ENCODE results near the gene CKAP5.

The CKAP5 gene

GRCh38 chr11:46736146-46736545, 109.9 kb downstream of the CKAP5 start:
- no peak overlapping the region for H3K4me3 Mint-ChIP-seq
- H3K36me3 Mint-ChIP-seq (ENCODE audit: low read depth): no peaks in the 10 kb centered on the region
- H3K27ac Mint-ChIP-seq: no peak overlapping the region
- H3K9me3 Mint-ChIP-seq: no peaks in the 10 kb centered on the region
- H3K4me1 Mint-ChIP-seq (ENCODE audit: low read depth): no peaks in the 10 kb centered on the region
- no peaks in the 10 kb centered on the region for H3K27me3 Mint-ChIP-seq (ENCODE audit: low read depth)

- no peaks in the 10 kb centered on the region for H3K4me1 Mint-ChIP-seq (ENCODE audit: low read depth)
- no peak overlapping the region for H3K27ac Mint-ChIP-seq
- H3K9me3 Mint-ChIP-seq: no peaks in the 10 kb centered on the region
- no peaks in the 10 kb centered on the region for H3K36me3 Mint-ChIP-seq (ENCODE audit: low read depth)
- no peak overlapping the region for H3K4me3 Mint-ChIP-seq
- no peaks in the 10 kb centered on the region for H3K27me3 Mint-ChIP-seq (ENCODE audit: low read depth)
These were observed 112.8 kb downstream of the CKAP5 start for GRCh38 chr11:46733234-46733633.

- no peaks in the 10 kb centered on the region for H3K4me1 Mint-ChIP-seq (ENCODE audit: low read depth)
- no peaks in the 10 kb centered on the region for H3K27me3 Mint-ChIP-seq (ENCODE audit: low read depth)
- no peaks in the 10 kb centered on the region for H3K9me3 Mint-ChIP-seq
- H3K4me3 Mint-ChIP-seq: no peak overlapping the region
- H3K36me3 Mint-ChIP-seq (ENCODE audit: low read depth): no peaks in the 10 kb centered on the region
- H3K27ac Mint-ChIP-seq: no peak overlapping the region
These were observed 114.5 kb downstream of the CKAP5 start for GRCh38 chr11:46731545-46731944.

GRCh38 chr11:46729110-46730027, 116.7 kb downstream of the CKAP5 start:
- no peak overlapping the region for H3K4me3 Mint-ChIP-seq
- H3K27me3 Mint-ChIP-seq (ENCODE audit: low read depth): no peaks in the 10 kb centered on the region
- no peak overlapping the region for H3K27ac Mint-ChIP-seq
- no peaks in the 10 kb centered on the region for H3K9me3 Mint-ChIP-seq
- H3K4me1 Mint-ChIP-seq (ENCODE audit: low read depth): no peaks in the 10 kb centered on the region
- H3K36me3 Mint-ChIP-seq (ENCODE audit: low read depth): no peaks in the 10 kb centered on the region

- no peak overlapping the region for H3K4me3 Mint-ChIP-seq
- H3K27ac Mint-ChIP-seq: no peak overlapping the region
These were observed 117.4 kb downstream of the CKAP5 start for GRCh38 chr11:46728659-46729040.

GRCh38 chr11:46727952-46728658, 118.0 kb downstream of the CKAP5 start:
- Mint-ChIP-seq H3K27me3 (ENCODE audit: low read depth) (no peaks in the 10 kb centered on the region), H3K27ac (no peak overlapping the region), H3K4me3 (no peak overlapping the region), H3K4me1 (ENCODE audit: low read depth) (no peaks in the 10 kb centered on the region), H3K36me3 (ENCODE audit: low read depth) (no peaks in the 10 kb centered on the region), H3K9me3 (no peaks in the 10 kb centered on the region)

More at GRCh38 chr11:46728659-46729040, 117.4 kb downstream of the CKAP5 start:
- Mint-ChIP-seq H3K36me3 (ENCODE audit: low read depth) (no peaks in the 10 kb centered on the region), H3K27me3 (ENCODE audit: low read depth) (no peaks in the 10 kb centered on the region), H3K9me3 (no peaks in the 10 kb centered on the region), H3K4me1 (ENCODE audit: low read depth) (no peaks in the 10 kb centered on the region)

- H3K36me3 Mint-ChIP-seq (ENCODE audit: low read depth): no peaks in the 10 kb centered on the region
- H3K27ac Mint-ChIP-seq: no peak overlapping the region
- peaks cover 2% of the 10 kb centered on the region for H3K27me3 Mint-ChIP-seq (ENCODE audit: low read depth)
- no peaks in the 10 kb centered on the region for H3K4me1 Mint-ChIP-seq (ENCODE audit: low read depth)
- H3K9me3 Mint-ChIP-seq: no peaks in the 10 kb centered on the region
- no peak overlapping the region for H3K4me3 Mint-ChIP-seq
These were observed 119.7 kb downstream of the CKAP5 start for GRCh38 chr11:46726206-46726862.

GRCh38 chr11:46725338-46726205, 120.5 kb downstream of the CKAP5 start:
- no peak overlapping the region for H3K4me3 Mint-ChIP-seq
- no peak overlapping the region for H3K27ac Mint-ChIP-seq
- H3K9me3 Mint-ChIP-seq: no peaks in the 10 kb centered on the region
- no peaks in the 10 kb centered on the region for H3K36me3 Mint-ChIP-seq (ENCODE audit: low read depth)
- H3K27me3 Mint-ChIP-seq (ENCODE audit: low read depth): peaks cover 5% of the 10 kb centered on the region
- no peaks in the 10 kb centered on the region for H3K4me1 Mint-ChIP-seq (ENCODE audit: low read depth)

GRCh38 chr11:46724088-46724487, 122.0 kb downstream of the CKAP5 start:
- Mint-ChIP-seq H3K4me1 (ENCODE audit: low read depth) (no peaks in the 10 kb centered on the region), H3K27ac (no peak overlapping the region), H3K4me3 (no peak overlapping the region), H3K9me3 (no peaks in the 10 kb centered on the region), H3K36me3 (ENCODE audit: low read depth) (no peaks in the 10 kb centered on the region), H3K27me3 (ENCODE audit: low read depth) (peaks cover 5% of the 10 kb centered on the region)

GRCh38 chr11:46723359-46723680, 122.8 kb downstream of the CKAP5 start:
- Mint-ChIP-seq H3K27ac (no peak overlapping the region), H3K9me3 (no peaks in the 10 kb centered on the region), H3K4me3 (no peak overlapping the region), H3K27me3 (ENCODE audit: low read depth) (peaks cover 5% of the 10 kb centered on the region), H3K4me1 (ENCODE audit: low read depth) (peaks cover 3% of the 10 kb centered on the region), H3K36me3 (ENCODE audit: low read depth) (no peaks in the 10 kb centered on the region)

GRCh38 chr11:46722566-46723358, 123.3 kb downstream of the CKAP5 start:
- H3K4me1 Mint-ChIP-seq (ENCODE audit: low read depth): peaks cover 6% of the 10 kb centered on the region
- H3K27ac Mint-ChIP-seq: no peak overlapping the region
- peaks cover 5% of the 10 kb centered on the region for H3K27me3 Mint-ChIP-seq (ENCODE audit: low read depth)
- H3K36me3 Mint-ChIP-seq (ENCODE audit: low read depth): no peaks in the 10 kb centered on the region
- H3K4me3 Mint-ChIP-seq: no peak overlapping the region
- no peaks in the 10 kb centered on the region for H3K9me3 Mint-ChIP-seq

GRCh38 chr11:46721286-46721685, 124.8 kb downstream of the CKAP5 start:
- H3K4me3 Mint-ChIP-seq: no peak overlapping the region
- peaks cover 5% of the 10 kb centered on the region for H3K27me3 Mint-ChIP-seq (ENCODE audit: low read depth)
- H3K9me3 Mint-ChIP-seq: no peaks in the 10 kb centered on the region
- no peak overlapping the region for H3K27ac Mint-ChIP-seq
- peaks cover 6% of the 10 kb centered on the region for H3K4me1 Mint-ChIP-seq (ENCODE audit: low read depth)
- H3K36me3 Mint-ChIP-seq (ENCODE audit: low read depth): no peaks in the 10 kb centered on the region

GRCh38 chr11:46719543-46720218, 126.4 kb downstream of the CKAP5 start:
- peaks cover 6% of the 10 kb centered on the region for H3K4me1 Mint-ChIP-seq (ENCODE audit: low read depth)
- no peak overlapping the region for H3K27ac Mint-ChIP-seq
- H3K4me3 Mint-ChIP-seq: no peak overlapping the region
- no peaks in the 10 kb centered on the region for H3K36me3 Mint-ChIP-seq (ENCODE audit: low read depth)
- H3K9me3 Mint-ChIP-seq: no peaks in the 10 kb centered on the region
- H3K27me3 Mint-ChIP-seq (ENCODE audit: low read depth): peaks cover 5% of the 10 kb centered on the region

Data from T-helper 1 cell treated with Interleukin-12 subunit alpha and Interleukin-12 subunit beta and Interleukin-4 antibody, amounts not matched to agents 30 μg/mL and 1 μg/mL, for 36 hours (primary cell).